SK-N-MC (cell line): ENCODE data around the gene EMILIN2.

Experiments used
- EZH2 ChIP-seq: fragments of 200-600 bp; sonication (generic); IDR thresholded peaks from one replicate; pipeline ENCODE4 v1.6.1; 2017; ENCODE audit warnings: antibody characterized with exemption
- FOXP2 ChIP-seq: optimal IDR thresholded peaks from 2 replicates; pipeline ENCODE3; 2011; ENCODE audit warnings: mild to moderate bottlenecking, moderate library complexity; ENCODE audit not compliant: insufficient read depth; ENCODE audit errors: extremely low read length, control extremely low read depth
- POLR2AphosphoS5 ChIP-seq: IDR thresholded peaks from 2 replicates; pipeline ENCODE4 v1.6.1; 2012; ENCODE audit warnings: mild to moderate bottlenecking, low read depth, low read length, borderline replicate concordance

DNA sequence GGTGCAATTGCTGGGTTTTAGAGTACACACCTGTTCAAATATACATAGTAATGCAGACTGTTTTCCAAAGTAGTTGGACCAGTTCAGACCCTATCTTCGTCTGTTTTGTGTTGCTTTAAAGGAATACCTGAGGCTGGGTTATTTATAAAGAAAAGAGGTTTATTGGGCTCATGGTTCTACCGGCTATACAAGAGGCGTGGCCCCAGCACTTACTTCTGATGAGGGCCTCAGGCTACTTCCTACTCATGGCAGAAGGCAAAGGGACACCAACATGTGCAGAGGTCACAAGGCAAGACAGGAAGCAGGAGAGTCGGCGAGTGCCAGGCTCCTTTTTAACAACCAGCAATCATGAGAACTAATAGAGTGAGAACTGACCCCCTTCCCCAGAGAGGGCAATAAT is 21.9 kb upstream of the EMILIN2 start:
- TF ChIP-seq POLR2AphosphoS5 = no peak
- TF ChIP-seq EZH2 = no peak
- no peak for TF ChIP-seq FOXP2
